Nucleus accumbens (tissue), 56 donors: ENCODE results near the gene CUBN.
A peak's percentile ranks its signal among the peaks of the same experiment; 100 is the strongest.
"Not testable (repeated sequence)": the region's sequence is repeated elsewhere in the genome, so short reads cannot be mapped to it uniquely, and the experiment has no call there.

ENCODE experiments used
- DNase-seq, 56 donors: peaks; one replicate each; lab custom pipeline; 2025; lab: John Stamatoyannopoulos, UW

Gene CUBN

GRCh38 chr10:16852624-16853023 is 277.0 kb downstream of the CUBN start:
- DNase-seq, result no peak

- no peak for DNase-seq
These were observed 281.0 kb downstream of the CUBN start for GRCh38 chr10:16848562-16849154.

- DNase-seq, result no peak
These were observed 282.0 kb downstream of the CUBN start for GRCh38 chr10:16847644-16848043.

- DNase-seq, result no peak
These were observed 284.4 kb downstream of the CUBN start for GRCh38 chr10:16845248-16845647.

- no peak for DNase-seq
These were observed 286.2 kb downstream of the CUBN start for GRCh38 chr10:16843252-16843870.

GRCh38 chr10:16835228-16835627 is 294.4 kb downstream of the CUBN start:
- no peak for DNase-seq

- no peak for DNase-seq
These were observed 297.1 kb downstream of the CUBN start for GRCh38 chr10:16832351-16833080.

- no peak for DNase-seq
These were observed 300.9 kb downstream of the CUBN start for GRCh38 chr10:16828701-16829175.

- DNase-seq, result peak in 31 of 56 donors; percentile 4 to 61 (median 25)
These were observed 301.5 kb downstream of the CUBN start for GRCh38 chr10:16828114-16828568.

GRCh38 chr10:16827474-16827873 is 302.1 kb downstream of the CUBN start:
- not testable (repeated sequence) for DNase-seq

- no peak for DNase-seq
These were observed 306.8 kb downstream of the CUBN start for GRCh38 chr10:16822726-16823360.

- no peak for DNase-seq
These were observed 307.6 kb downstream of the CUBN start for GRCh38 chr10:16822027-16822426.

- DNase-seq, result no peak
These were observed 309.2 kb downstream of the CUBN start for GRCh38 chr10:16820421-16820820.

- no peak for DNase-seq
These were observed 309.6 kb downstream of the CUBN start for GRCh38 chr10:16820018-16820417.

- DNase-seq, result no peak
These were observed 310.2 kb downstream of the CUBN start for GRCh38 chr10:16819436-16819835.

GRCh38 chr10:16819026-16819425 is 310.6 kb downstream of the CUBN start:
- DNase-seq, result no peak

GRCh38 chr10:16817125-16818019 is 312.2 kb downstream of the CUBN start, which contains the start of gene RSU1:
Gene RSU1, minus strand, starts transcription at chr10:16817424. Its CDS starts 343 bp downstream, at chr10:16817081.
- DNase-seq, result peak; percentile 94 to 100 (median 99)

- peak in 4 of 56 donors; percentile 27 to 50 (median 38) for DNase-seq
These were observed 312.8 kb downstream of the CUBN start for GRCh38 chr10:16816830-16817124.

- DNase-seq, result no peak
These were observed 313.4 kb downstream of the CUBN start for GRCh38 chr10:16816171-16816570.

- no peak for DNase-seq
These were observed 315.6 kb downstream of the CUBN start for GRCh38 chr10:16814012-16814411.
